ENCODE measurements around the gene SUSD6.
"Not testable (repeated sequence)": the region's sequence is repeated elsewhere in the genome, so short reads cannot be mapped to it uniquely, and the experiment has no call there.

The SUSD6 gene

DNA sequence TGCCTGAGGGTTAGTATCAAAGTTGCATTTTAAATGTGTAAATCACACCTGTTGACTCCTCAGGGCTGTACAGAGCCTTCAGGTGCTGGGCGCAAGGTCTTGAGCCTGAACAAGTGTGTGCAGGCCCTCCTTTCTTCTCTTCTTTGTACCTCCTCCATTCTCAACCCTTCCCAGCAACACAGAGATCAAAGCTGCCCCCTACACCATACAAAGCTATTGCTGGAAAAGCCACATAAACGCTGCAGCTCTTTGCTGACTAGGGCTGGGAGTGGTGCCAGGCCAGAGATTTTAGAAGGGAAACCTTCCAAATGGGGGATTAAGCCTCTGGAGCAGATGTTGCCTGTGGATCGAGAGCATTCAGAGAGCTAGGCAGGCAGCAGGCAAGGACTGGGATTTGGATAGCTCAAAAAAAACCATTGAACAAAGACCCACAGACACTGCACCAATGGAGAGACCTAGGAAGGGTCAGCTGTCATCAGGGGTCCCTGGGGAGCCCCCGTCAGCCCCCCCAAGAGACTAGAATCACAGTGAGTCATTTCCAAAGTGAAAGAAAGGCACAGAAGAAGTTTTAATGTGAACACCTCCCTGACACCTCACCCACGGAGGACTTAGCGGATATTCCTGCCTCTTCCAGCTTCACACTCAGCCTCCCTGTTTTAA, 18.2 kb upstream of the SUSD6 start:
- no peak for DNase-seq

DNA sequence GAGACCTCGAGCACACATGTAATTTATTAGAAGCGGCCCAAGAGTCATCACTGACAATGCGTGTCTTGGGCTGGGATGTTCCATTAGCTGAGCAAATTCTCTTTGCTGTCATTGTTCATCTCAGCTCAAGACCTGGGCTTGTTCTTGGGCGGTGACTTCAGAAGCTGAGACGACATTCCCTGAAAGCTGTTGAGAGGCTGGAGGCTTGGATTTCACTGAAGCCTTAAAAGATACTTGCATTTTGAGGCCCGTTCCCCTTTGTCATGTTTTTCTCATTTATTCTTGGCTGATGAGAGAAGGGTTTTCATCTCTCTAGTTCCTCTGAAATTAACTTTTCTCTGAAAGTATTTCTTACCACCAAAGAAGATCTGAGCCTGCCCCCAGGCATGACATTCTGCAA, 16.6 kb upstream of the SUSD6 start:
- no peak for DNase-seq

DNA sequence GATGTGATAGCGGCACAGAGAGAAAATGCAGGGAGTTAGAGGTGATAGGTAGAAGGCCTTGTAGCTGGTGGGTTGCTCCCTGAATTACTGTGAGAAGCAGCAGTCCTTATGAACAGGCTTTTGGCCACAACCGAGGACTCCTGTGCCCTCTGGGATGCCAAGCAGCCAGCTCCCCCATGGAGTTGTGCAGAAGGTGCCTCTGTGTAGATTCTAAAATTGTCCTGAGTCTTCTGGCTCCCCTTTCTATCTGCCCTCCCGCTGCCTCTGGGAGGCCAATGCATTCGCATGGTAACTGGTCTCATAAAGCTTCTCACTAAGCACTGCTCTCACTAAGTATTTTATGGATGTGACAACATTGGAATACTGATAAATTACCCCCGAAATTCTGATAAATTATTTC, 16.1 kb upstream of the SUSD6 start:
- DNase-seq = no peak

DNA sequence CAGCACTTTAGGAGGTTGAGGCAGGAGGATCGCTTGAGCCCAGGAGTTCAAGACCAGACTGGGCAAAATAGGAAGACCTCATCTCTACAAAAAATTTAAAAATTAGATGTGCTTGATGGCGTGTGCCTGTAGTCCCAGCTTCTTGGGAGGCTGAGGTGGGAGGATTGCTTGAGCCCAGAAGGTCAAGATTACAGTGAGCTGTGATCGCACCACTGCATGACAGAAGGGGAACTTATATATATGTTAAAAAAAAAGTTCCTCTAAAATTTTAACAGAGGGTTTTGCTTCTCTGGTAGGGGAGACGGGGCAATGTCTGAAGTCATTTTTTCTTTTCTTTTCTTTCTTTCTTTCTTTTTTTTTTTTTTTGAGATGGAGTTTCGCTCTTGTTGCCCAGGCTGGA, 12.0 kb upstream of the SUSD6 start:
- not testable (repeated sequence) for DNase-seq

DNA sequence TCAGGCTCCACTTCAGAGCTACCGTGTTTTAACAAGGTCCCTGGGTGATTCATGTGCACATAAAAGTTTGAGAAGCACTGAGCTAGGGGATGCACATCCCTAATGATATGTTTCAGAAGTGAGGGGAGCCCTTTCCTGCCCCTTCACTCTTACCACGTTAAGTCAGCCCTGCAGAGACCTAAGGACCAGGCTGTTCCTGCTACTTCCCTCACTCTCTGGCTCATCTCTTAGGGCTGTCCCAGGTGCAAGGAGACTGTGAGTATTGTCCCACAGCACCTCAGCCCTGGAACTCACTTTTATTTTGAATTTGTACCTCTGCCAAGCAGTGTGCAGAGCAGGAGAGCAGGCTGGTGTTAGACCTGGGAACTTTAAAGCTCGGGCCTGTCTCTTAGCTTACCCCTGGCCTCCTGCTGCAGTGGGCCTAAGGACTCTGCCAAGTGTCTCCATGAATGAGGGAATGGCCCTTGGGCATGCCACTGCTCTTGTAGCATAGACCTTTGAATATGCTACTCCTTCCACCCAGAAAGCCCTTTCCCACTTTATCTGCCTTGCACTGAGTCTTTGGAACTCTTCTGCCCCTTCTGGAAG, 11.0 kb upstream of the SUSD6 start:
- DNase-seq = no peak

DNA sequence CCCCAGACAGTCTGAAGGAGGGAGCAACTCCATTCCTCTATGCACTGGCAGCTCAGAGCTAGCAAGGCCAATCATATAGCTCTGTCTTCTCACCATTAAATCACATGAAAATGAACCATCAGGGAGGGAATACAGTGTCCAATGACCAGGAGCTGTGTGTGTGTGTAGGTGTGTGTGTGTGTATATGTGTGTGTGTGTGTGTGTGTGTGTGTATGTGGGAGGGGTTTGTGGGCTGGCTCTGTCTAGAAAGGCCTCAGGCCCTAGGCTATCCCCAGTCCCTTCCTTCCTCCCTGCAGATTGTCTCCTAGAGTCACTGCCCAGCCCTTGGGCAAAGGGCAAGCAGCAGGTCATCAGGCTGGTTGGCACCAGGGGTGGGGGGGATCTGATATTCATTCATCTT, 5.7 kb upstream of the SUSD6 start:
- no peak for DNase-seq

DNA sequence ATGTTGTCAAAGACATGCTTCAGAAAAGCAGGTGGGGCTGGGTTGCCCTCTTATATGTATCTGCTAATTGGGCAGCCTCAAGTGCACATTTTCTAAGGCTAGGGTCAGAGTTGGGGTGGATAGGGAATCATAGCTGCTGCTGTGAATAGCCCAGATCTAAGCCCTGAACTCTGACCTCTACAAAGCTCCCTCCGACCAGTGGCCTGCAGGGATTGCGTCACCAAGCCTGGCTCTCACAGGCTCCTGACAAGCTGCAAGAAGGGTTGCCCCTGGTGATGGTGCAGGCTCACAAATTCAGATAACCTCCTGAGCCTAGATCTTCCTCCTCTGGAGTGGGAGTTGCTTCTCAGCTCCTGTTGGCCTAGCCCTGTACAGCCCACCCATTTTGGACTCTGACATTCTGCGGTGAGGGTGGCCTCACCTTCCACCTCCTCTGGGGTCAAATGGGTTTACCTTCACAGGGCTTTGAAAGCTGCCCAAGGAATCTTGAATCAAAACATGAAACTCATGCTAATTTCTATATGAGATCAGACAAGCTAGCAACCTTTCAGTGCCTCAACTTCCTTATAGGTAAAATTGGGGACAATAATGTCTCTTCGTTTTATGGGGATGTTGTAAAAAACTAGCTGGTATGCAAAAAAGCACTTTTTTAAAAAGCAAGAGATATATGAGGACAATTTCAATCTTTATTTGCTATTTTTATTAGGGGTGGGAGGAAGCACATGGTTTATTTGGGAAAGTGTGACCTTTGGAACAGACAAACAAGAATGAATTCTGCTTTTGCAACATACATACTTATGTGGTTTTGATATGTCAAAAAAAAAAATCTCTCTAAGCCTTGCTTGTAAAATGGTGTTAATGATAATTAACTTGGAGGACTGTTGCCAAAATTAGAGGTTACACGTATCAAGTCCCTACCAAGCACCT, 4.9 kb upstream of the SUSD6 start:
- DNase-seq = no peak

DNA sequence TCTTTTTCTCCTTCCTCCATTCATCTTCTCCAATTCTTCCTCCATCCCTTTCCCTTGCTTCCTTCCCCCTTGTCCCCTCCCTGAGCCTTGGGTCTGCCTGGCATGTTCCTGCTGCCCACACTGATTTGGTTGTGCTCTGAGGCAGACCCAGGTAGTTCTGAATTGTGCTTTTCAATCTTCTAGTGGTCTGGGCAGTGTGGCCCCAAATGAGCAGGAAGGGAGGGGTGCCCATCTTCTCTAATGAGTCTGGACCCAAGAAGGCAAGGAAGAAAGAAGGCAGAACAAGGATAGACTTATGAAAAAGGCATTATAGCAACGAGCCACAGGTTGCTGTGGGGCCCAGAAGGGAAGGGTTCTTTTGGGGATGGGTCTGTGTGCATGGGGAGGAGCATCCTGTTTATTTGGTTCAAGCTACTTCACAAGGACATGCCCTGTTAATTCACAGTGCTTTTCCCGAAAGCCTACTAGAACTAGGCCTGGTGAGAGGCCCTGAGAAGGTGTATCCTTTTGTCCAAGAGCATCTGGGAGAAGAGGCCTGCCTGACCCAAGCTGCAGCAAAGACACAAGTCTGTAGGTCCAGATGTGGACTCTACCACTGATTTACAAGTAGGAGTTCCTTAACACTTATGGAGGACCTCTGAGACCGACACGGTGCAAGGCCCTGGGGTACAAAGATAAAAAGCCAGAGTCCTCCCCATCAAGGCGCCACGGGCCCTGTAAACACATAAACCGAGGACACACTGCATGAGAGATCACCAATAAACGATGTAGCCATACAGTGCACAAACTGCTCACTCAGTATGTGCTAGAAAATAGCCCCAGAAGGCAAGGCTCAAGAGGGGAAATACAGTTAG, 1.1 kb upstream of the SUSD6 start:
- DNase-seq = no peak

DNA sequence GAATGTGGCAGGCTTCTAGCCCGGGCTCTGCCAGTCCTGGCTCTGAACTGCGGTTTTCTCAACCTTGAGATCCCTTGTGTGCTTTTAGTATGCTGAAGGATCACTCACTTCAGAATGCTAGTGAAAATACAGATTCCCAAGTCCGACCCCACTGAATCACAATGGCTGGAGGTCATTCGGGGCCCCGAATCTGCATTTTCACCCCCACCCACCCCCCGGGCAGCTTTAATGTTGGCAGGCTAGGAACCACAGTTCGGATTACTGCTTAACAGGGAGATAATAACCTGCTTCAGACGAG, 573 bp upstream of the SUSD6 start:
- no peak for DNase-seq

DNA sequence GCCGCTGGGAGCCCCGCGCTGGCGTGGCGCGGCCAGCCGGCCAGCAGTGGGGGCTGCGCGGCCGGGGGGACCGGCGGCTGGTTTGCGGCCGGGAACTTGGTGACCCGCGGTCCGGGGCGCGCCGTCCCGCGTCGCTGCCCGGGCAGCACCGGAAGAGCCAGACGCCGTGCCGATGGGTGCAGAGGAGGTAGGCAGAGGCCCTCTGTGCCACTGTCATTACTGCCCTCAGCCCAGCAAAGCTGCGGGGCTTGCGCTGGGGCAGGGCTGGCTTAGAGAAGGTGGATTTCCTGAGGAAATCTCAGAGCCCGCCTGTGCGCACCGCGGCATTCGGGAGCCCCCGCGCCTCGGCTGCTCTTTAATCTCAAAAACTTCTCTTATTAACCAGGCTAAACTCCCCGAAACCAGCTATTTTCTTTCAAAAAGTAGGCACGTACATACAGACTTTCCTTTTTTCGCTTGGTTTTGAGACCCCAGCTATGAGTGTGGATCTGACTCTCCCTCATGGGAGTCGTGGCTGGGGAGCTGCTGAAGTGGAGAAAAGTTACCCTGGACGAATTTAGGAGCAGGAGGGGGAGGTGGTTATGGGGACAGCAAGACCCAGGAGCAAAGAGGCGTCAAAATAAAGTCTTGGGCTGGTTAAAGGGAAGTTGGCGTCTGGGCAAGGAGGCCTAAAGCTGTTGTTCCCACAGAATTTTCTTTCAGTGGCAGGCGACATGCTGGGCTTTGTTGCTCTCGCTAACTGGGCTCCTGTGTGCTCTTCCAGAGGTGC, 802 bp downstream of the SUSD6 start:
- peak in 1 of 2 experiments; percentile 31 for DNase-seq

DNA sequence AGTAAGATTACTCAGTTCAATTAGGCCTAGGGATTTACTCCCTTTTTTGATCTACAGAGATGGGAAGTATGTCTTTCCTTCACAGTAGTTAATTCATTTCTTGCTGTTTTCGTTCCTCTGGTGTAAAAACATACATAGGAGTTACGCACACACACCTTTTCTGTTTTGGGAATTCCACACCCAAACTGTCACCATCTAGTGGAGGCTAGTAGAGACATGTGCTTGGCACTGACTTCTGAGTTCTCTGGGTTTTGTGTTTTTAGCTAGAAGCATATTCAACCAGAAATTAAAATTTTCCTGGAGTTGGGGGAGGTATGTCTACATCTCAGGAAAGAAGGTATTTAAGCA, 1.4 kb downstream of the SUSD6 start:
- no peak for DNase-seq

DNA sequence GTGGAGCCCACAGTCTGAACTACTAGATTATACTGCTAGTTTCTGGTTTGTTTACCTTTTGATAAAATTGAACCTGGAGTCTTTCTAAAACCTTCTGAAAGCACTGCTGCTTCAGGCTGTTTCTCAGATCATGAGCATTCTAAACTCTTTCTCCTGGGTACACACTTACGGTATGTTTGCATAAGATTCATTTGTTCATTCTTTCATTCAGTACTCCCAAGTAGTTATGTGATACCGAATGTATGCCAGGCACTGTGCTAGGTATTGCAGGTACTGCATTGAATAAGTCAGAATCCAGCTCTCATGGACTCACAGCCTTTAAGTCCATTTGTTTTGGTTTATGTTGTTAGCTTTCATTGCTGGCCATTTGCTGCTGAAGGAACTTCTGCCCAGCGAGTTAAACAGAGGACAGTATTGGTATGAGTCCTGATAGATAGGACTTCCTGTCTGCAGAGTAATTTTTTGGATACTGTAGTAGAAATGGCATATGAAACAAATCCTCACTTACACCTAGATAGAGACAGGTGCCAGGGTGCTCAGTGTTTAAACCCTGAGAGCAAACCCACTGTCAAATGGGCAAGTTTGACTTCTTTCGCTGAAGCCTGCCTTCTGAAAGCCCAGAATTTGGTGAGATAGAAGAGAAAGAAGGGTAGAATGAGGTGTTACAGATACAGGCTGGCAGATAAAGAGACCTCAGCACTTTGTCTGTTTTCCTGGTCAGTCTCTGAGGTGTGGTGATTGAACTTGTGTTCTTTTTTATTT, 2.1 kb downstream of the SUSD6 start:
- DNase-seq = no peak

DNA sequence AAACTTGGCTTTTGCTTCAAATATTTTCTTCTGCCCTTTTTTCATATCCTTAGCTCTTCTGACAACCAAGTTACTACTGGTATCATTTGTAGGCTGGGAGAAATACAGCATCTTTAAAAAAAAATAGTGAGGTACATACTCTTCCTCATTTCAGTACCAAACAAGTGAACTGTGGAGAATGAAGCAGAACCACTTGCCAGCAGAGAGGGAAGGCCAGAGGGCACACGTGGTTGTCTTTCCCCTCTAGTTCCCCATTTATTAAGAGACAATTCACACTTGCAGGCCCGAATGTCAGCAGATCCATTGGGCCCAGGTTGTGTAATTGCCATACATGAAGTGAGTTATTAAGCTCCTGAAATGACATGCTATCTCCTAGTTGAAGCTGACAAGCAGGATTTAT, 3.2 kb downstream of the SUSD6 start:
- no peak for DNase-seq

DNA sequence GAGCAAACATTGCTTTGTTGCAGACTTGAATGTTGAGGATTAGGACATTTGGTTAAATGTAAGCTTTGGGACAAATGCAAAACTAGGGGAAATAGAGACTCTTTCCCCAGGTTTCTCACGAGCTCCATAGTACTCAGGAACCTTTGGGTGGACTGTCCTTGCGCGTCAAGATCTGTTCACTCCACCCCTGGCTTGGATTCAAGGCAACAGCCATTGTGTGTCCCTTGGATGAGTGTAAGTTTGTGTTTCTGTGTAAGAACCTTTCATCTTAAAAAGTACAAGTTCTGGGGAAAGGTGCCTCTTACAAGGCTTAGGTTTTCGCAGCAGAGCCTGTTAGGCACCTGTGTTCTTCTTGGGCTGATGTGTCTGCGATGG, 3.7 kb downstream of the SUSD6 start:
- DNase-seq = no peak

DNA sequence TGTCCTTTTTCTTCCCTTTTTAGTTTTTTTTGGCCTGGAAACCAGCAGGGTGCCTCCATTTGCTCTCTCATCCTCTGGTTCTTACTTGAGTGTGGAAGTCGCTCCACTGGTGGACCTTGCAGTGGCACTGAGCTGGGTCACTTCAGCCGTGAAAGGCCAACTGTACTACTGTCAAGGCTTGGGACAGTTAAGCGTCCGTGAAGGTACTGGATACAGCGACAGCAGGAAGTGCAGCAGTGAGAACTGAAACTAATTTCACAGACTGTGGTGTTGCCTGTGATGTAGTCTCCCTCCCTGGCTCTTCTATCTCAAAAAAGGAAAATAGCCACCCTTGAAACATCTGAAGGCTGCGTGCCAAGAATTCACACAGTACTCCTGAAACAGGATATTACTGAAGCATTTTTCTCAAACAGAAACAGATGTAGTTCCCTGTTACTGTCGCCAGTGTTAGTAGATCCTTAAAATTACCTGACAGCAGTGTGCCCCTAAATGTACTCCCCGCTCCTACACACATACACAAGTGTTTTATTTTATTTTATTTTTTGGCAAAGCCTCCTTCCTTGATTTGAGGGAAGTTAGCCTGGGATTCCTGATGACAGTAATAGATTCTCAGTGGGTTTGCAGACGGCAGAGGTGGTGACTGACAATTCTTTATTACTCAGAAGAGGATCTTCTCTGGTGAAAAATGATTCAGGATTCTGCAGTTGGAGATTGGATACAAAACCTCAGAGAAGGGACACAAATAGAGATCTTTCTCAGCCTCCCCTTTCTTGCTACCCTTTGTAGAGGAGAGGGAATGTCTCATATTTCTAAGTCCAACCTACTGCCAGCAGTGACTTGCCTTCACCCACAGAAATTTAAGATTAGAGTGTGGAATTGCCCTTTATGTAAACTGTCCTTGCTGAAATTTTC, 4.4 kb downstream of the SUSD6 start:
- peak in 1 of 2 experiments; percentile 29 for DNase-seq

DNA sequence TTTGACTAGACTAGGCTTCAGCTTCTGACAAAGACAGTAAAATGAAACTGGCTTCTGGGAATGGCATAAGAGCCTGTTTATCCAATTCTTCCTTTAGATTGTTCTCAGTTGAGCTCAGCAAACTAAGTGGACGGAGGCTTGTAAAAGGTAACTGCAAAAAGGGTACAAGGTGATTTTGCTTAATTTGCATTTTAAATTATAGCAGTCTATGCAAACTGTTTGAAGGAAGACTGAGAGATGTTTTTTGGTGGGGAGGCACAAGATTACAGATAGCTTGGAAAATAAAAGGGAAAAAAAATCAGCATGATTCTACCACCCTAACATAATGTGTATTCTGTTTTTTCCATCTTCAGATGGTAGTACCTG, 5.0 kb downstream of the SUSD6 start:
- no peak for DNase-seq

DNA sequence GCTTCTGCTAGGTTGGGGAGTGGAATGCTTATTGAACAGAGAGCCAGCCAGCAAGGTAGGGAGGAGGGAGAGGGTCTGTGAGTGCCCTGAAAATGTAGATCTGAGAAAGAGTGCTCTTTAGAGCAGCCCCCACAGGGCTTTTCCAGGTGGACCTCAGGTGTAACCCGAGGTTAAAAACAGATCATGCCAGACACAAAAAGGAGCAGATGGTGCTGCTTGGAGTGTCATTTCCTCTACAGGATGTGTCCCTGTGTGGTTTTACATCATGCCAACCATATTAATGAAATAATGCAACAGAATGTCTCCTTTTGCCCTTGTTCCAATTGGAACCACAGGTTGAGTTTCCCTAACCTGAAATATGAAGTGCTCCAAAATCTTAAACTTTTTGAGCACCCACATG, 6.4 kb downstream of the SUSD6 start:
- no peak for DNase-seq

DNA sequence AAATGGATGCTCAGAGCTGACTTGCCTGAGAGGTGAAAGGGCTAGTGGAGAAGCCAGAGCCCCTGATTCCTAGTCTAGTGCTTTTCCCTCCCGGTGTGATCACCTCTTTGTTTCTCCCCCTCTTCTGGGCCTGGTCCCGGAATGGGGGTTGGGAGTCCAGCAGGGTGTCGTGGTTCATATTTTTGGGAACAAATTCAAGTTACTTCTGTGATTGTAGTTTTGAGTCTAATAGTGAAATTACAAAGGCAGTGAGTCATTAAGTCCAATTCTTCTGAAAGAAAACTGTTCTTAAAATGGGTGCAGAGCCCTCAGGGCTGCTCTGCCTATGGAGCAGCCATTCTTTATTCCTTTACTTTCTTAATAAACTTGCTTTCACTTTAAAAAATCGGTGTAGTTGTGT, 7.6 kb downstream of the SUSD6 start:
- no peak for DNase-seq

DNA sequence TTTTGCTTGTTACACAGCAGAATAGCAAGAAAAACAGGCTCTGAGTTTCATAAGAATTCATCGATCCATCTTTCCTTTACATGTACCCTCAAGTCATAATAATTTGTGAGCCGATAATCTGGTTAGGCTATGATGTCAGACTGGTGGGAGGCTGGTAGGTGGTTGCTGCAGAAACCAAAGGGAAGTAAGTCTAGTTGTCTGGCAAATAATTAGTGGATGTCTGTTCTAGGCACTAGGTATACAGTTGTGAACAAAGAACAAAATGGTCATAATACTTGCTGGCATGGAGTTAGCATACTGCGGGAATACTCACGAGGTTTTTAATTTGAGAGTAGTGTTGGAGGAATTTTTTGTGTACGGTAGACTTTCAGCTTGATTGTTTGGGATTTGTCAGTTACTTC, 8.8 kb downstream of the SUSD6 start:
- peak in 1 of 2 experiments; percentile 58 for DNase-seq

DNA sequence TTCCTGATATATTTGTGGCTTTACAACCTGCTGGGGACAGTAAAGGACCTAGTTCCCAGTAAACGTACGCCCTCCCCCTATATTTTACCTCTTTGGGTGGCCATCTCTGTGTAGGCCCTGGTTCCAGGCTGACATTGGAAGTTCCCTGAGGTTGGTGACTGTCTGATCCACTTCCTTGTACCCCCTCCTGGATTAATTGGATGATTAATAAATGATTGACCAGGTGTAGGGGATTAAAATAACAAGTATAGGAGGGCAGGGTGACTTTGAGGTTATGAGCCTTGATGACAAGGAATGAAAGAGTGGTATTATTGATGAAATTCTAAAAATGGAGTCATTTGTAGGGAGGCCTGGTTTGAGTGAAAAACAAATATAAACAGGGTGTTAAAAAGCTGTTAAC, 9.6 kb downstream of the SUSD6 start:
- DNase-seq = no peak

DNA sequence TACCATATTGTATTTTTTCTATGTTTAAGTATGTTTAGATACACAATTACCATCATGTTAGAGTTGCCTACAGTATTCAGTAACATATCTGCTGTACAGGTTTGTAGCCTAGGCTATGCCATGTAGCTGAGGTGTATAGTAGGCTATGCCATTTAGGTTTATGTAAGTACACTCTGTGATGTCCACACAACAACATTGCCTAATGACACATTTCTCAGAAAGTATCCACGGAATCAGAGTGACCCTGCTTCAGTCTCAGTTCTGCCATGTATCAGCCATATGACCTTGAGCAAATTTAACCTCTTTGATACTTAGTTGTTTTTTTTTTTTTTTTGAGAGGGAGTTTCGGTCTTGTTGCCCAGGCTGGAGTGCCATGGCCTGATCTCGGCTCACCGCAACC, 12.7 kb downstream of the SUSD6 start:
- no peak for DNase-seq
